Measurements from ENCODE around the gene GPR151.
A peak's percentile ranks its signal among the peaks of the same experiment; 100 is the strongest.

GPR151 gene

GRCh38 chr5:146475190-146475780 is 40.7 kb downstream of the GPR151 start:
- H3K4me3 ChIP-seq (ENCODE audit: low read length), result no peak overlapping the region
- DNase-seq (ENCODE audit: low read depth), result no peak
- TF ChIP-seq CTCF (conservative IDR thresholded peaks at IDR 0.05; ENCODE audit: low read length), result peak; percentile 23; the same call in 1 of the 2 replicates

GRCh38 chr5:146474065-146474464 is 41.9 kb downstream of the GPR151 start:
- H3K4me3 ChIP-seq (ENCODE audit: low read length), result no peak overlapping the region
- TF ChIP-seq CTCF (conservative IDR thresholded peaks at IDR 0.05; ENCODE audit: low read length), result no peak
- DNase-seq (ENCODE audit: low read depth), result no peak

- no peak for TF ChIP-seq CTCF (conservative IDR thresholded peaks at IDR 0.05; ENCODE audit: low read length)
Measured at GRCh38 chr5:146467760-146468159, 48.2 kb downstream of the GPR151 start.

GRCh38 chr5:146466521-146467349 is 49.3 kb downstream of the GPR151 start:
- peak; percentile 23 for DNase-seq (ENCODE audit: low read depth)
- no peak overlapping the region for H3K4me3 ChIP-seq (ENCODE audit: low read length)
- peak; percentile 56 for TF ChIP-seq CTCF (conservative IDR thresholded peaks at IDR 0.05; ENCODE audit: low read length)

More at GRCh38 chr5:146467760-146468159, 48.2 kb downstream of the GPR151 start:
- no peak for DNase-seq (ENCODE audit: low read depth)
- H3K4me3 ChIP-seq (ENCODE audit: low read length), result no peak overlapping the region

GRCh38 chr5:146463446-146463845 is 52.5 kb downstream of the GPR151 start:
- no peak overlapping the region for H3K4me3 ChIP-seq (ENCODE audit: low read length)
- TF ChIP-seq CTCF (conservative IDR thresholded peaks at IDR 0.05; ENCODE audit: low read length), result no peak
- no peak for DNase-seq (ENCODE audit: low read depth)

Measured in AG10803 (cell line).